H1 (cell line): ENCODE results near the gene HSCB. TPM values are rescaled to one million over a fixed set of nuclear protein-coding genes. Genes with fewer than 3 reads are reported as not detected.
A peak's percentile ranks its signal among the peaks of the same experiment; 100 is the strongest.

Source experiments
- CTCF ChIA-PET: fragments of 300-600 bp; sonication (Branson Sonifier 250); formaldehyde crosslinking; loops from one replicate; lab custom pipeline; 2021; ENCODE audit not compliant: partially characterized antibody; lab: Charles Lee
- POLR2A ChIA-PET: fragments of 300-600 bp; sonication (Branson Sonifier 250); formaldehyde crosslinking; loops from one replicate; lab custom pipeline; 2021; ENCODE audit warnings: inconsistent platforms; ENCODE audit not compliant: partially characterized antibody; lab: Charles Lee
- DNase-seq, 2 experiments: peaks; one replicate each; pipeline versions ENCODE4 v3.0.0 to v3.0.0-alpha.2; 2010 to 2022; ENCODE audit warnings: low spot score in 2 of 2, low read depth in 1 of 2, mixed read lengths in 1 of 2
- FAIRE-seq: peaks from 2 replicates; lab custom pipeline; 2011; peaks lifted over from hg19 to GRCh38; lab: Jason Lieb, UNC
- H2AFZ ChIP-seq: 2 replicates; pipeline ENCODE4 v1.8.1; 2012; ENCODE audit warnings: low read length, inconsistent platforms
- H2AK5ac ChIP-seq: 2 replicates; pipeline ENCODE4 v1.6.1; 2013; ENCODE audit warnings: low read depth, low read length
- H2BK120ac ChIP-seq: replicated peaks from 2 replicates; pipeline ENCODE3; 2013; ENCODE audit warnings: low read depth, low read length, inconsistent platforms
- H2BK12ac ChIP-seq: 2 replicates; pipeline ENCODE4 v1.6.1; 2013; ENCODE audit warnings: low read depth, low read length
- H2BK15ac ChIP-seq: 2 replicates; pipeline ENCODE4 v1.6.1; 2013; ENCODE audit warnings: low read length
- H2BK20ac ChIP-seq: 2 replicates; pipeline ENCODE4 v1.6.1; 2013; ENCODE audit warnings: low read length
- H2BK5ac ChIP-seq: 2 replicates; pipeline ENCODE4 v1.6.1; 2013; ENCODE audit warnings: low read depth, low read length
- H3K14ac ChIP-seq: 2 replicates; pipeline ENCODE4 v1.6.1; 2013; ENCODE audit warnings: inconsistent platforms; ENCODE audit not compliant: insufficient read length
- H3K18ac ChIP-seq: 2 replicates; pipeline ENCODE4 v1.6.1; 2013; ENCODE audit warnings: low read length; ENCODE audit errors: extremely low read depth
- H3K23ac ChIP-seq: 2 replicates; pipeline ENCODE4 v1.6.1; 2013; ENCODE audit warnings: inconsistent platforms; ENCODE audit not compliant: insufficient read length
- H3K23me2 ChIP-seq: 2 replicates; pipeline ENCODE4 v1.6.1; 2013; ENCODE audit warnings: low read depth, low read length
- H3K27ac ChIP-seq: 2 replicates; pipeline ENCODE4 v1.6.1; 2011; ENCODE audit warnings: low read depth, low read length, inconsistent platforms
- H3K27me3 ChIP-seq, 4 experiments: replicated peaks in 1 of 4; 1 replicate in 1 of 4; 2 replicates in 3 of 4; pipeline versions ENCODE4 v1.6.1 to v1.8.1; 2011 to 2013; ENCODE audit warnings: low read length in 3 of 4, mild to moderate bottlenecking in 3 of 4, inconsistent platforms in 2 of 4, mixed read lengths in 2 of 4, moderate library complexity in 1 of 4; ENCODE audit not compliant: control insufficient read depth in 3 of 4, insufficient read depth in 3 of 4; ENCODE audit errors: extremely low read depth in 1 of 4
- H3K36me3 ChIP-seq, 4 experiments: 2 replicates each; pipeline versions ENCODE4 v1.6.1 to v1.8.1; 2011 to 2013; ENCODE audit warnings: mild to moderate bottlenecking in 4 of 4, low read length in 3 of 4, moderate library complexity in 2 of 4, control low read depth in 1 of 4, inconsistent platforms in 1 of 4; ENCODE audit not compliant: insufficient read depth in 4 of 4, control insufficient read depth in 2 of 4
- H3K4ac ChIP-seq: replicated peaks from 2 replicates; pipeline ENCODE3; 2013; ENCODE audit warnings: low read length, low read depth, mixed read lengths, inconsistent platforms; ENCODE audit not compliant: insufficient read length
- H3K4me1 ChIP-seq, 4 experiments: replicated peaks in 1 of 4; 1 replicate in 1 of 4; 2 replicates in 3 of 4; pipeline versions ENCODE4 v1.6.1 to v1.8.1; 2011 to 2013; ENCODE audit warnings: low read length in 3 of 4, inconsistent platforms in 2 of 4, mixed read lengths in 1 of 4; ENCODE audit not compliant: insufficient read depth in 4 of 4, control insufficient read depth in 3 of 4
- H3K4me2 ChIP-seq, 2 experiments: 2 replicates each; pipeline versions ENCODE4 v1.6.1 to v1.8.1; 2011 to 2013; ENCODE audit warnings: low read depth in 2 of 2, low read length in 2 of 2, control low read depth in 1 of 2, inconsistent platforms in 1 of 2, mild to moderate bottlenecking in 1 of 2; ENCODE audit not compliant: insufficient read depth in 1 of 2
- H3K4me3 ChIP-seq, 4 experiments: fragments of 200-600, 300-600 bp in 1 of 4; sonication (generic), shearing (Covaris generic), sonication (Bioruptor Twin) in 1 of 4; 2 replicates each; pipeline versions ENCODE4 v1.5.1 to v1.8.1; 2011 to 2016; ENCODE audit warnings: low read length in 4 of 4, low read depth in 3 of 4, control low read depth in 2 of 4, inconsistent platforms in 2 of 4, mild to moderate bottlenecking in 2 of 4, mixed read lengths in 1 of 4, moderate library complexity in 1 of 4; ENCODE audit not compliant: insufficient read depth in 2 of 4; ENCODE audit errors: extremely low read depth in 1 of 4
- H3K56ac ChIP-seq: replicated peaks from 2 replicates; pipeline ENCODE3; 2013; ENCODE audit warnings: low read depth, mild to moderate bottlenecking, mixed read lengths, low read length, inconsistent platforms; ENCODE audit not compliant: insufficient read length
- H3K79me1 ChIP-seq: 2 replicates; pipeline ENCODE4 v1.6.1; 2013; ENCODE audit warnings: low read depth, low read length, control low read depth
- H3K79me2 ChIP-seq, 2 experiments: 2 replicates each; pipeline versions ENCODE4 v1.6.1 to v1.8.1; 2012 to 2013; ENCODE audit warnings: low read length in 2 of 2, mild to moderate bottlenecking in 2 of 2, inconsistent platforms in 1 of 2; ENCODE audit not compliant: insufficient read depth in 2 of 2, control insufficient read depth in 1 of 2
- H3K9ac ChIP-seq, 4 experiments: replicated peaks in 1 of 4; 1 replicate in 1 of 4; 2 replicates in 3 of 4; pipeline versions ENCODE4 v1.6.1 to v1.8.1; 2011 to 2013; ENCODE audit warnings: low read depth in 3 of 4, low read length in 3 of 4, control low read depth in 2 of 4, mild to moderate bottlenecking in 2 of 4, moderate library complexity in 2 of 4, inconsistent platforms in 1 of 4; ENCODE audit errors: extremely low read depth in 1 of 4
- H3K9me3 ChIP-seq, 2 experiments: 2 replicates each; pipeline versions ENCODE4 v1.6.1 to v1.8.1; 2012 to 2013; ENCODE audit warnings: mild to moderate bottlenecking in 2 of 2, moderate library complexity in 2 of 2, control low read depth in 1 of 2, inconsistent platforms in 1 of 2, low read depth in 1 of 2, low read length in 1 of 2, mixed read lengths in 1 of 2; ENCODE audit not compliant: insufficient read depth in 2 of 2
- H4K20me1 ChIP-seq, 2 experiments: replicated peaks in 1 of 2; 2 replicates each; pipeline versions ENCODE3 to v1.8.1; 2011 to 2013; ENCODE audit warnings: inconsistent platforms in 2 of 2, low read length in 2 of 2, mild to moderate bottlenecking in 1 of 2; ENCODE audit not compliant: insufficient read depth in 2 of 2, control insufficient read depth in 1 of 2
- H4K5ac ChIP-seq: 2 replicates; pipeline ENCODE4 v1.6.1; 2013; ENCODE audit warnings: low read length, low read depth, mixed read lengths, inconsistent platforms; ENCODE audit not compliant: insufficient read length
- H4K8ac ChIP-seq: 2 replicates; pipeline ENCODE4 v1.8.0; 2013; ENCODE audit warnings: mild to moderate bottlenecking, moderate library complexity, low read length, inconsistent platforms; ENCODE audit not compliant: insufficient read depth; ENCODE audit errors: extremely low read depth
- H4K91ac ChIP-seq: replicated peaks from 2 replicates; pipeline ENCODE3; 2013; ENCODE audit warnings: low read length, mixed read lengths, inconsistent platforms; ENCODE audit not compliant: insufficient read length
- CEBPB ChIP-seq: IDR thresholded peaks from 2 replicates; pipeline ENCODE4 v1.6.1; 2012; ENCODE audit warnings: low read depth, low read length
- FOSL1 ChIP-seq: IDR thresholded peaks from 2 replicates; pipeline ENCODE4 v1.6.1; 2011; ENCODE audit warnings: mild to moderate bottlenecking, low read depth, low read length, moderate library complexity; ENCODE audit not compliant: insufficient read depth
- WGBS, 2 experiments: shearing (Covaris generic) in 1 of 2; methylation state at CpG; one replicate each; pipeline versions ENCODE4 v1.1.6 to v1.1.7; 2013 to 2015; ENCODE audit warnings: low lambda C conversion rate in 2 of 2, mixed read lengths in 2 of 2, inconsistent platforms in 1 of 2, low coverage in 1 of 2, missing lambda C conversion rate in 1 of 2; ENCODE audit not compliant: insufficient replicate concordance in 2 of 2, insufficient coverage in 1 of 2, insufficient read length in 1 of 2; ENCODE audit errors: extremely low coverage in 1 of 2, missing lambda C conversion rate in 1 of 2; 5-methylcytosine and 5-hydroxymethylcytosine counted together
- polyA plus RNA-seq, 7 experiments: library from polyadenylated mRNA; depleted of rRNA in 3 of 7; stranded (reverse) in 5 of 7; unstranded in 2 of 7; fragments of >200 nt in 5 of 7; fragments of 200-250 nt in 2 of 7; gene quantifications; 1 replicate in 5 of 7; 2 replicates in 1 of 7; 4 replicates in 1 of 7; pipeline versions ENCODE4 v1.2.1 to v1.2.3, GENCODE V29; 2011 to 2013; ENCODE audit warnings: missing spikeins in 2 of 7, mixed read lengths in 2 of 7
- total RNA-seq: library from RNA; stranded (reverse); fragmentation: NEBNext Ultra II Directional; extraction: Animal tissue kit (Norgen Biotek cat#: 25700); gene quantifications from 2 replicates; pipeline ENCODE4 v1.2.1, GENCODE V29; 2021

HSCB gene
- total and polyA plus RNA-seq, 2 of the 8 experiments (the other 6 are each of a cell fraction or from before 2014, with no cell fraction given), result 14.7 to 16.6 TPM

DNA sequence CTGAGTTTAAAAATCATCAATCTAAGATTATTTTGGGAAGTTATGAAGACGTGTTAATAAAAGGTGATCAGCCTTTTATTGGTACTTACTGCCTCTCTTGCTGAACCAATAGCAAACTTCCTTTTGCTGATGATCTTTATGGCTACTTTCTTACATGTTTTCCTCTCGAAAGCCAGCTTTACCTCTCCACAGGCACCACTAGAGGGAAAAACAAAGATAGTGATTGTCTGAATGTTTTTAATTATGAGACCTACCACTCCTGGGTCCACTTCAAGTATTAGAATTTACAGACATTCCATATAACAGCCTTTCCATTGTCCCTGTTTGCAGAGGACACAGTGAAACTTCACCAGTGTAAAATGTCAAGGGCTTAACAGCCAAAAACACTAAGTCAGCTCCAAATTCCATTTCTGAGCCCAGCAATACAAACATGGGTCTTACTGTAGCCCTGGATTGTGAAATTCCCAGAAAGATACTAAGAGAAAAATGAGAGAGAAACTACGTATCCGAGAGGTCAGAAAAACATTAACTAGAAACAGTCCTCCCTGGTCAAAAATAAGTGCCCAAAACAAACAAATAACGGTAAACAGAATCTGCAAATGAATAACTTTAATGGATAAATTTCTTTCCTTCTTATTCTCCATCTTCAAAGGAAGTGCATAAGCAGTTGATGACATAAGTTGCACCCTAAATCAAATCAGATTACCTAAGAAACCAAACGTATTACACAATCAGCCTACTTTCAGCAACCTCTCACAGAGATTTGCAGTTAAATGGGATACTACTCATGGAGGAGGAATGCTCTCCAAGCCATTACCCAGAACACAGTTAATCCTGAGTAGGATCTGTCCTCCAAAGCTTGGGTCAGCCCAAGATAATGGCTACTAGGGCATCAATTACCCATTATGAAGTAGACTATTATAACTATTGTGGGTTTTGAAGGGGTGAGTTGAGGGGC lies 29.7 kb upstream of the HSCB start:
- no peak overlapping the region for H2BK15ac ChIP-seq
- H3K23ac ChIP-seq, result no peak overlapping the region
- no peaks in the 10 kb centered on the region for H3K79me1 ChIP-seq
- ChIA-PET CTCF (interaction anchor here (0.6 to 1.3 kb wide), 3 partner anchors 8 to 946 kb away, joined by 3 to 4 read pairs (median 3); no protein-coding TSS in a partner anchor), POLR2A (no interaction called here)
- no peak overlapping the region for H2BK5ac ChIP-seq
- DNase-seq, result no peak
- peak; percentile 52 for TF ChIP-seq CEBPB
- no peak for TF ChIP-seq FOSL1
- H4K5ac ChIP-seq, result no peak overlapping the region
- FAIRE-seq, result no peak
- H2BK120ac ChIP-seq, result no peak overlapping the region
- no peak overlapping the region for H4K91ac ChIP-seq
- H3K4me1 ChIP-seq, result no peaks in the 10 kb centered on the region
- 84% methylated on average over 6 of the region's 6 CpGs; no CpG with 5 or more reads in 1 of the 2 experiments for WGBS, 2 experiments
- H2BK20ac ChIP-seq, result no peak overlapping the region
- H3K14ac ChIP-seq, result no peak overlapping the region
- no peaks in the 10 kb centered on the region for H3K27me3 ChIP-seq
- H3K9ac ChIP-seq, result no peak overlapping the region
- H3K36me3 ChIP-seq, result peaks cover 0 to 41% (median 20%) of the 10 kb centered on the region in 4 experiments; a peak in 7 of 8 replicates
- H3K4ac ChIP-seq, result no peak overlapping the region
- no peak overlapping the region for H3K27ac ChIP-seq
- no peak overlapping the region for H2BK12ac ChIP-seq
- no peak overlapping the region for H4K8ac ChIP-seq
- no peaks in the 10 kb centered on the region for H3K9me3 ChIP-seq
- no peak overlapping the region for H2AK5ac ChIP-seq
- no peak overlapping the region for H3K4me3 ChIP-seq
- no peak overlapping the region for H3K18ac ChIP-seq
- no peaks in the 10 kb centered on the region for H3K23me2 ChIP-seq
- H3K4me2 ChIP-seq, result no peak overlapping the region
- no peak overlapping the region for H2AFZ ChIP-seq
- H3K79me2 ChIP-seq, result no peaks in the 10 kb centered on the region
- no peaks in the 10 kb centered on the region for H4K20me1 ChIP-seq
- H3K56ac ChIP-seq, result no peak overlapping the region
